GM06990 (cell line): ENCODE data around the gene PRKN.

Source experiments
- DNase-seq: peaks from one replicate; pipeline ENCODE4 v3.0.0-alpha.2; 2011; ENCODE audit not compliant: insufficient read length; ENCODE audit errors: extremely low read depth
- H3K27me3 ChIP-seq: replicated peaks from 2 replicates; pipeline ENCODE4 v1.6.0; 2011; ENCODE audit warnings: low read length; ENCODE audit not compliant: control insufficient read depth, insufficient read depth
- H3K36me3 ChIP-seq: 2 replicates; pipeline ENCODE4 v1.5.1; 2011; ENCODE audit warnings: low read length; ENCODE audit not compliant: control insufficient read depth, insufficient read depth
- H3K4me3 ChIP-seq: replicated peaks from 2 replicates; pipeline ENCODE4 v1.5.1; 2011; ENCODE audit warnings: low read depth, mild to moderate bottlenecking, control low read depth, low read length
- CTCF ChIP-seq: IDR thresholded peaks from 2 replicates; pipeline ENCODE4 v1.5.1; 2011; ENCODE audit warnings: low read length, control low read depth, mild to moderate bottlenecking, inconsistent platforms; ENCODE audit not compliant: insufficient read depth, poor library complexity, severe bottlenecking

The PRKN gene

GRCh38 chr6:161954077-161954476, 773.5 kb downstream of the PRKN start:
- Histone ChIP-seq H3K27me3 (no peaks in the 10 kb centered on the region), H3K4me3 (no peak overlapping the region), H3K36me3 (no peaks in the 10 kb centered on the region)
- DNase-seq: no peak
- TF ChIP-seq CTCF: no peak

DNA sequence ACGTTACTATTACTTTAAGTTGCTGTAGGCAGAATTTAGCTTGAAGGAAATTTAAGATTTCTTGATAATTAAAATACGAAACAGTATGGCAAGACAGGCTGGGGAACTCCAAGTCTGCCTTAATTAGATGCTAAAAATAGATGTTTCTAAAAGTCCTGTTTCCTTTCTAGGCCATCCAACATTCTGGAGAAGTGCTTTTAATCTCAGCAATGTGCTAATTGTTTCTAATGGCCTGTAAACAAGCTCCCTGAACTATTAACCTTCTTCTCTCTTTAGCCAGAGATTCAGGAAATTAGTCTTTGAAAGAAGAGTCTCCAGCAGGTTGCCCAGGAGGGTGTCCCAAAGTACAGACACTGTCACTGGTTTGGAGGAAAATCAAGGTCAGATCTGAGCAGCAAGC, 776.4 kb downstream of the PRKN start:
- no peak for DNase-seq
- Histone ChIP-seq H3K27me3 (no peaks in the 10 kb centered on the region), H3K36me3 (no peaks in the 10 kb centered on the region), H3K4me3 (no peak overlapping the region)
- no peak for TF ChIP-seq CTCF

DNA sequence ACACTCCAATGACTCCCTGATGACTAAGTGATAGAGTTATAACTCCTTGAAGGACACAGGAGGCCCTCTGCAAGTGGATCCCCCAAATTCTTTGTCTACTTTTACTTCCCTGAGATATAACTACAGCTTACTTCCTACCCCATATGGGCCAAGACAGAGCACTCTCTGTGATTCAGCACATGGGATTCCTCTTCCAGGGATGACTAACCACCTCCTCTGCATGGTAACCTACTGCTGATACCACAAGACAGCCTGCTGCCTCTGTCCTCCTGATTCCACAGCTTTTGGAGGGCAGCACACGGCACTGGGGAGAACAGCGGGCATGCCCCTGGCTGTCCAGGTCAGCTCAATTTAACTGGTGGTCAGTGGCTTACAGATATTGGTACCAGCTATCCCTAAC, 778.0 kb downstream of the PRKN start:
- H3K36me3 ChIP-seq: no peaks in the 10 kb centered on the region
- no peaks in the 10 kb centered on the region for H3K27me3 ChIP-seq
- no peak overlapping the region for H3K4me3 ChIP-seq
- DNase-seq: no peak
- TF ChIP-seq CTCF: no peak

DNA sequence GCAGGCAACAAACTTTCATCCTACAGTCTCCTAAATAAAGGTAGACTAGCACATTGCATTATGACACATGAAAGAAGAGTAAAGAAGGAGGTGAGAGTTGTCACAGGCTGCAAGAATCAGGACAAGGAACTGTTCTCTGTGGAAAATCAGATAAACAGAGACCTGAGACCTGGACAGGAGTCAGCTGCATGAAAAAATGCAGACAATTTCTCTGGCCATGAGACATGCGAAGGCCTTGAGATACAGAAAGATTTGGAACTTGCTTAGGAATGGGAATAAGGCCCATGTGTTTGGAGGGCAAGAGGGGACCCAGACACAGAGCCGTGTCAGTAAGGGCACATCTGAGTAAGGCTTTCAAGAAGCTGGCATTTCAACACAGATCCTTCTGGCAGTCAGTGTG, 779.1 kb downstream of the PRKN start:
- Histone ChIP-seq H3K36me3 (no peaks in the 10 kb centered on the region), H3K27me3 (no peaks in the 10 kb centered on the region), H3K4me3 (no peak overlapping the region)
- TF ChIP-seq CTCF: no peak
- DNase-seq: no peak

DNA sequence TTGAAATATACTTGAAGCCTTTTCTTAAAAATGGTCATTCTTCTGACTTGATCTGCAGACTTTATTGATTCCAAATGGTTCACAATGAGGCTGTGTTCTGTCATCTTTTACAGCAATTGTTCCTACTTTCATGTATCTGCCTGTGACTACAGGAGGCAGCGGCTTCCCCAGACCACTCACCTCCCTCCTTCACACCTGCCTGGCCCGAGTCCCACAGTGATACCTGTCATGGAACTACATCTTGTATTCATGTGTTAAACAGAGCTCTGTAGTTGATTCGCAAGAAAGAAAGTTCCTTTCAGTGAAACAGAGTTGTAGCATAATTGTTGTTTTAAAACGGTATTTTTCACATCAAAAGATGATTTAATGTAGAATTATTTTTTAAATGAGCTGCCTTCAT, 780.2 kb downstream of the PRKN start:
- no peak for DNase-seq
- Histone ChIP-seq H3K4me3 (no peak overlapping the region), H3K27me3 (no peaks in the 10 kb centered on the region), H3K36me3 (no peaks in the 10 kb centered on the region)
- TF ChIP-seq CTCF: no peak

GRCh38 chr6:161946461-161946860, 781.1 kb downstream of the PRKN start:
- Histone ChIP-seq H3K4me3 (no peak overlapping the region), H3K27me3 (no peaks in the 10 kb centered on the region), H3K36me3 (no peaks in the 10 kb centered on the region)
- no peak for DNase-seq
- TF ChIP-seq CTCF: no peak
